WTC11 (cell line): Measurements from ENCODE around the gene PCNP.
"Not testable (repeated sequence)": the region's sequence is repeated elsewhere in the genome, so short reads cannot be mapped to it uniquely, and the experiment has no call there.

Experiments used
- ATF3 ChIP-seq: sonication (generic); formaldehyde crosslinking; conservative IDR thresholded peaks from 2 replicates; pipeline ENCODE4 v1.8.1; 2022; ENCODE audit warnings: mild to moderate bottlenecking, missing genetic modification reagents
- CTCF ChIP-seq: fragments of 200-600 bp; IDR thresholded peaks from 2 replicates; pipeline ENCODE4 v1.8.0; 2022; ENCODE audit warnings: antibody characterized with exemption
- EMX1 ChIP-seq: fragments of 250-450 bp; sonication (Bioruptor Pico); IDR thresholded peaks from 2 replicates; pipeline ENCODE4 v1.8.0; 2021; ENCODE audit warnings: mild to moderate bottlenecking
- ESRRA ChIP-seq: sonication (generic); formaldehyde crosslinking; IDR thresholded peaks from 2 replicates; pipeline ENCODE4 v1.8.1; 2022; ENCODE audit warnings: mild to moderate bottlenecking, missing genetic modification reagents, borderline replicate concordance
- FOXJ3 ChIP-seq: sonication (generic); formaldehyde crosslinking; IDR thresholded peaks from 2 replicates; pipeline ENCODE4 v1.9.0; 2021; ENCODE audit warnings: missing genetic modification reagents, mild to moderate bottlenecking, borderline replicate concordance
- MAX ChIP-seq: sonication (generic); formaldehyde crosslinking; IDR thresholded peaks from 2 replicates; pipeline ENCODE4 v1.8.0; 2022; ENCODE audit warnings: mild to moderate bottlenecking, missing genetic modification reagents
- NR3C1 ChIP-seq: sonication (generic); formaldehyde crosslinking; conservative IDR thresholded peaks from 2 replicates; pipeline ENCODE4 v1.8.1; 2023; ENCODE audit warnings: low read depth, mild to moderate bottlenecking, missing genetic modification reagents
- SP1 ChIP-seq: sonication (generic); formaldehyde crosslinking; conservative IDR thresholded peaks from 2 replicates; pipeline ENCODE4 v1.8.1; 2022; ENCODE audit warnings: missing genetic modification reagents
- TCF7 ChIP-seq: sonication (generic); formaldehyde crosslinking; IDR thresholded peaks from 2 replicates; pipeline ENCODE4 v1.8.0; 2022; ENCODE audit warnings: mild to moderate bottlenecking, low read depth, missing genetic modification reagents, moderate library complexity
- TEAD4 ChIP-seq: sonication (generic); formaldehyde crosslinking; IDR thresholded peaks from 2 replicates; pipeline ENCODE4 v1.8.0; 2022; ENCODE audit warnings: mild to moderate bottlenecking, missing genetic modification reagents
- USF1 ChIP-seq: sonication (generic); formaldehyde crosslinking; IDR thresholded peaks from 2 replicates; pipeline ENCODE4 v1.8.0; 2022; ENCODE audit warnings: mild to moderate bottlenecking, missing genetic modification reagents
- ZNF138 ChIP-seq: sonication (generic); formaldehyde crosslinking; conservative IDR thresholded peaks from 2 replicates; pipeline ENCODE4 v1.8.1; 2022; ENCODE audit warnings: mild to moderate bottlenecking, moderate library complexity, missing genetic modification reagents
- ZNF423 ChIP-seq: fragments of 250-450 bp; sonication (Bioruptor Pico); IDR thresholded peaks from 2 replicates; pipeline ENCODE4 v2.1.2; 2022; ENCODE audit warnings: mild to moderate bottlenecking, moderate library complexity
- ZNF512 ChIP-seq: sonication (generic); formaldehyde crosslinking; IDR thresholded peaks from 2 replicates; pipeline ENCODE4 v1.8.1; 2022; ENCODE audit warnings: missing genetic modification reagents, borderline replicate concordance

GRCh38 chr3:101553381-101553780, 20.6 kb upstream of the PCNP start:
- TF ChIP-seq TEAD4 (CRISPR knock-in tag); ZNF138 (CRISPR knock-in tag); NR3C1 (CRISPR knock-in tag); CTCF; SP1 (CRISPR knock-in tag); TCF7 (CRISPR knock-in tag); ZNF512; FOXJ3 (CRISPR knock-in tag); MAX (CRISPR knock-in tag); EMX1 (CRISPR knock-in tag); ZNF423 (CRISPR knock-in tag); USF1 (CRISPR knock-in tag); ESRRA (CRISPR knock-in tag); ATF3: not testable (repeated sequence)
